Fibroblast of skin of abdomen (primary cell): ENCODE results near the gene RHOT2.
"Not testable (repeated sequence)": the region's sequence is repeated elsewhere in the genome, so short reads cannot be mapped to it uniquely, and the experiment has no call there.

Experiments used
- DNase-seq: peaks from one replicate; pipeline ENCODE4 v3.0.0-alpha.2; 2013

RHOT2 gene

GRCh38 chr16:682493-683395 is 14.8 kb downstream of the RHOT2 start:
- DNase-seq: no peak

GRCh38 chr16:683396-684070 is 15.6 kb downstream of the RHOT2 start:
- DNase-seq: no peak

- DNase-seq: peak; percentile 95
These were observed 16.3 kb downstream of the RHOT2 start, which contains the start of gene JMJD8 for GRCh38 chr16:684071-684794. JMJD8 (minus strand) TSS chr16:684334; CDS start chr16:684319, 15 bp downstream.

GRCh38 chr16:684961-685696 is 17.2 kb downstream of the RHOT2 start:
- no peak for DNase-seq

GRCh38 chr16:685967-686366 is 18.0 kb downstream of the RHOT2 start:
- peak; percentile 20 for DNase-seq

GRCh38 chr16:686459-687260 is 18.7 kb downstream of the RHOT2 start:
- no peak for DNase-seq

GRCh38 chr16:687499-687898 is 19.6 kb downstream of the RHOT2 start:
- DNase-seq: no peak

GRCh38 chr16:689175-689897 is 21.4 kb downstream of the RHOT2 start:
- DNase-seq: no peak

- DNase-seq: not testable (repeated sequence)
These were observed 23.3 kb downstream of the RHOT2 start for GRCh38 chr16:691242-691641.

- no peak for DNase-seq
These were observed 24.6 kb downstream of the RHOT2 start for GRCh38 chr16:692356-693108.

GRCh38 chr16:693364-693763 is 25.4 kb downstream of the RHOT2 start:
- DNase-seq: no peak

GRCh38 chr16:693766-694165 is 25.8 kb downstream of the RHOT2 start:
- DNase-seq: no peak

GRCh38 chr16:694187-694862 is 26.4 kb downstream of the RHOT2 start:
- DNase-seq: no peak

- DNase-seq: no peak
These were observed 27.0 kb downstream of the RHOT2 start for GRCh38 chr16:694863-695354.

- DNase-seq: no peak
These were observed 27.6 kb downstream of the RHOT2 start for GRCh38 chr16:695355-696089.

- DNase-seq: no peak
These were observed 31.2 kb downstream of the RHOT2 start for GRCh38 chr16:698911-699671.

GRCh38 chr16:700684-701584 is 33.0 kb downstream of the RHOT2 start:
- DNase-seq: no peak
